ENCODE data around the gene NUFIP1.
A peak's percentile ranks its signal among the peaks of the same experiment; 100 is the strongest.
"Not testable (repeated sequence)": the region's sequence is repeated elsewhere in the genome, so short reads cannot be mapped to it uniquely, and the experiment has no call there.

NUFIP1 gene

GRCh38 chr13:44989071-44989889 lies at the start of gene NUFIP1, which contains the start of gene GPALPP1:
TSS of gene NUFIP1 (minus strand) at chr13:44989471. CDS start at chr13:44989436, 35 bp downstream.
TSS of gene GPALPP1 (plus strand) at chr13:44989538. CDS start at chr13:44989655, 117 bp downstream.
- H3K4me3 Mint-ChIP-seq: peak within 1 kb of the TSS; percentile 99
- no peaks in the 10 kb centered on the region for H3K27me3 Mint-ChIP-seq
- CTCF ChIA-PET: no interaction called here
- H3K4me1 Mint-ChIP-seq: peaks cover 46% of the 10 kb centered on the region
- no peaks in the 10 kb centered on the region for H3K9me3 Mint-ChIP-seq
- DNase-seq: peak; percentile 97
- H3K27ac Mint-ChIP-seq: peak within 1 kb of the TSS; percentile 99
- H3K36me3 Mint-ChIP-seq: peaks cover 15% of the 10 kb centered on the region

- Mint-ChIP-seq H3K9me3 (no peaks in the 10 kb centered on the region), H3K27me3 (no peaks in the 10 kb centered on the region), H3K36me3 (peaks cover 8% of the 10 kb centered on the region), H3K4me3 (no peak overlapping the region), H3K27ac (no peak overlapping the region), H3K4me1 (no peaks in the 10 kb centered on the region)
- CTCF ChIA-PET: interaction anchor here (0.9 kb wide), 1 partner anchor 11 kb away, joined by 3 read pairs; no protein-coding TSS in a partner anchor
- DNase-seq: no peak
Measured at GRCh38 chr13:45036206-45036605, 46.9 kb upstream of the NUFIP1 start.

GRCh38 chr13:45034342-45034741 lies 45.1 kb upstream of the NUFIP1 start:
- DNase-seq: no peak
- Mint-ChIP-seq H3K27me3 (no peaks in the 10 kb centered on the region), H3K4me3 (no peak overlapping the region), H3K4me1 (no peaks in the 10 kb centered on the region), H3K27ac (no peak overlapping the region), H3K9me3 (no peaks in the 10 kb centered on the region), H3K36me3 (peaks cover 8% of the 10 kb centered on the region)
- CTCF ChIA-PET: no interaction called here

GRCh38 chr13:45024847-45025246 lies 35.6 kb upstream of the NUFIP1 start:
- H3K4me3 Mint-ChIP-seq: no peak overlapping the region
- CTCF ChIA-PET: interaction anchor here (0.6 kb wide), 1 partner anchor 66 kb away, joined by 3 read pairs; no protein-coding TSS in a partner anchor
- H3K27me3 Mint-ChIP-seq: no peaks in the 10 kb centered on the region
- H3K36me3 Mint-ChIP-seq: peaks cover 19% of the 10 kb centered on the region
- no peak overlapping the region for H3K27ac Mint-ChIP-seq
- DNase-seq: no peak
- H3K9me3 Mint-ChIP-seq: no peaks in the 10 kb centered on the region
- no peaks in the 10 kb centered on the region for H3K4me1 Mint-ChIP-seq

GRCh38 chr13:45021250-45021649 lies 32.0 kb upstream of the NUFIP1 start:
- Mint-ChIP-seq H3K9me3 (no peaks in the 10 kb centered on the region), H3K36me3 (peaks cover 24% of the 10 kb centered on the region), H3K4me1 (no peaks in the 10 kb centered on the region), H3K27me3 (no peaks in the 10 kb centered on the region), H3K4me3 (no peak overlapping the region), H3K27ac (no peak overlapping the region)
- DNase-seq: no peak
- CTCF ChIA-PET: interaction anchor here (1.0 kb wide), 1 partner anchor 7 kb away, joined by 3 read pairs; no protein-coding TSS in a partner anchor

- H3K4me1 Mint-ChIP-seq, DNase-seq, H3K27ac Mint-ChIP-seq, CTCF ChIA-PET, H3K27me3 Mint-ChIP-seq, H3K4me3 Mint-ChIP-seq, H3K9me3 Mint-ChIP-seq: not testable (repeated sequence)
- H3K36me3 Mint-ChIP-seq: peaks cover 27% of the 10 kb centered on the region
Measured at GRCh38 chr13:45019981-45020380, 30.7 kb upstream of the NUFIP1 start.

- Mint-ChIP-seq H3K9me3 (no peaks in the 10 kb centered on the region), H3K4me3 (no peak overlapping the region), H3K36me3 (peaks cover 23% of the 10 kb centered on the region), H3K27ac (no peak overlapping the region), H3K4me1 (no peaks in the 10 kb centered on the region), H3K27me3 (no peaks in the 10 kb centered on the region)
- DNase-seq: no peak
- CTCF ChIA-PET: no interaction called here
Measured at GRCh38 chr13:45016792-45017425, 27.6 kb upstream of the NUFIP1 start.

- CTCF ChIA-PET: no interaction called here
- Mint-ChIP-seq H3K27ac (no peak overlapping the region), H3K4me1 (no peaks in the 10 kb centered on the region), H3K27me3 (no peaks in the 10 kb centered on the region), H3K36me3 (peaks cover 25% of the 10 kb centered on the region), H3K4me3 (no peak overlapping the region), H3K9me3 (no peaks in the 10 kb centered on the region)
- no peak for DNase-seq
Measured at GRCh38 chr13:45015300-45015699, 26.0 kb upstream of the NUFIP1 start.

GRCh38 chr13:45011198-45011597 lies 21.9 kb upstream of the NUFIP1 start:
- Mint-ChIP-seq H3K4me1 (no peaks in the 10 kb centered on the region), H3K36me3 (peaks cover 31% of the 10 kb centered on the region), H3K27ac (no peak overlapping the region), H3K27me3 (no peaks in the 10 kb centered on the region), H3K4me3 (no peak overlapping the region), H3K9me3 (no peaks in the 10 kb centered on the region)
- no peak for DNase-seq
- CTCF ChIA-PET: no interaction called here

- H3K27me3 Mint-ChIP-seq: no peaks in the 10 kb centered on the region
- no peaks in the 10 kb centered on the region for H3K9me3 Mint-ChIP-seq
- DNase-seq: no peak
- H3K36me3 Mint-ChIP-seq: peaks cover 31% of the 10 kb centered on the region
- no peaks in the 10 kb centered on the region for H3K4me1 Mint-ChIP-seq
- CTCF ChIA-PET: no interaction called here
- H3K4me3 Mint-ChIP-seq: no peak overlapping the region
- no peak overlapping the region for H3K27ac Mint-ChIP-seq
Measured at GRCh38 chr13:45007823-45008222, 18.6 kb upstream of the NUFIP1 start.

- H3K27ac Mint-ChIP-seq: no peak overlapping the region
- H3K27me3 Mint-ChIP-seq: no peaks in the 10 kb centered on the region
- H3K4me3 Mint-ChIP-seq: no peak overlapping the region
- H3K9me3 Mint-ChIP-seq: no peaks in the 10 kb centered on the region
- CTCF ChIA-PET: no interaction called here
- no peak for DNase-seq
- H3K4me1 Mint-ChIP-seq: no peaks in the 10 kb centered on the region
- peaks cover 35% of the 10 kb centered on the region for H3K36me3 Mint-ChIP-seq
Measured at GRCh38 chr13:45007225-45007624, 18.0 kb upstream of the NUFIP1 start.

- H3K27ac Mint-ChIP-seq: no peak overlapping the region
- H3K4me3 Mint-ChIP-seq: no peak overlapping the region
- CTCF ChIA-PET: no interaction called here
- H3K36me3 Mint-ChIP-seq: peaks cover 28% of the 10 kb centered on the region
- H3K9me3 Mint-ChIP-seq: no peaks in the 10 kb centered on the region
- no peaks in the 10 kb centered on the region for H3K27me3 Mint-ChIP-seq
- H3K4me1 Mint-ChIP-seq: no peaks in the 10 kb centered on the region
- no peak for DNase-seq
Measured at GRCh38 chr13:45004096-45004495, 14.8 kb upstream of the NUFIP1 start.

- Mint-ChIP-seq H3K36me3 (peaks cover 25% of the 10 kb centered on the region), H3K27ac (no peak overlapping the region), H3K9me3 (no peaks in the 10 kb centered on the region), H3K4me1 (no peaks in the 10 kb centered on the region), H3K27me3 (no peaks in the 10 kb centered on the region), H3K4me3 (no peak overlapping the region)
- CTCF ChIA-PET: no interaction called here
- DNase-seq: no peak
Measured at GRCh38 chr13:45003417-45003816, 14.1 kb upstream of the NUFIP1 start.

GRCh38 chr13:44989941-44990340 lies 670 bp upstream of the NUFIP1 start:
- Mint-ChIP-seq H3K27ac (peak overlapping the region; percentile 99), H3K27me3 (no peaks in the 10 kb centered on the region), H3K4me1 (peaks cover 46% of the 10 kb centered on the region), H3K4me3 (peak overlapping the region; percentile 99), H3K9me3 (no peaks in the 10 kb centered on the region), H3K36me3 (peaks cover 14% of the 10 kb centered on the region)
- peak; percentile 23 for DNase-seq
- CTCF ChIA-PET: no interaction called here

- no peak overlapping the region for H3K4me3 Mint-ChIP-seq
- CTCF ChIA-PET: interaction anchor here (1.1 to 1.2 kb wide), 2 partner anchors 9 to 53 kb away, joined by 3 read pairs; no protein-coding TSS in a partner anchor
- DNase-seq: no peak
- H3K4me1 Mint-ChIP-seq: no peaks in the 10 kb centered on the region
- no peaks in the 10 kb centered on the region for H3K9me3 Mint-ChIP-seq
- no peak overlapping the region for H3K27ac Mint-ChIP-seq
- H3K27me3 Mint-ChIP-seq: no peaks in the 10 kb centered on the region
- peaks cover 7% of the 10 kb centered on the region for H3K36me3 Mint-ChIP-seq
Measured at GRCh38 chr13:44978328-44978727, 10.9 kb downstream of the NUFIP1 start.
